Fibroblast of pulmonary artery (primary cell): Measurements from ENCODE around the gene KIAA0930.
"Not testable (repeated sequence)": the region's sequence is repeated elsewhere in the genome, so short reads cannot be mapped to it uniquely, and the experiment has no call there.

ENCODE experiments used
- DNase-seq: peaks from one replicate; pipeline ENCODE4 v3.0.0-alpha.2; 2010; ENCODE audit warnings: low read depth
- H3K4me3 ChIP-seq: replicated peaks from 2 replicates; pipeline ENCODE4 v1.5.1; 2011; ENCODE audit warnings: low read depth, mild to moderate bottlenecking, control low read depth, low read length, moderate library complexity
- CTCF ChIP-seq: IDR thresholded peaks from 2 replicates; pipeline ENCODE4 v1.5.1; 2011; ENCODE audit warnings: mild to moderate bottlenecking, control low read depth, low read length, inconsistent platforms; ENCODE audit errors: missing control alignments

The KIAA0930 gene

GRCh38 chr22:45261407-45262088 is 20.9 kb upstream of the KIAA0930 start:
- DNase-seq, result no peak
- no peak for TF ChIP-seq CTCF
- no peak overlapping the region for H3K4me3 ChIP-seq

GRCh38 chr22:45260395-45260759 is 19.7 kb upstream of the KIAA0930 start:
- DNase-seq, H3K4me3 ChIP-seq: not testable (repeated sequence)

- no peak for DNase-seq
- H3K4me3 ChIP-seq, result no peak overlapping the region
- no peak for TF ChIP-seq CTCF
These were observed 19.2 kb upstream of the KIAA0930 start for GRCh38 chr22:45259754-45260394.

GRCh38 chr22:45257941-45258340 is 17.2 kb upstream of the KIAA0930 start:
- H3K4me3 ChIP-seq, DNase-seq: not testable (repeated sequence)

- DNase-seq, result no peak
- no peak for TF ChIP-seq CTCF
- H3K4me3 ChIP-seq, result no peak overlapping the region
These were observed 14.1 kb upstream of the KIAA0930 start for GRCh38 chr22:45254789-45255278.

GRCh38 chr22:45254388-45254787 is 13.7 kb upstream of the KIAA0930 start:
- DNase-seq, result no peak
- no peak overlapping the region for H3K4me3 ChIP-seq
- no peak for TF ChIP-seq CTCF

GRCh38 chr22:45253039-45253641 is 12.4 kb upstream of the KIAA0930 start:
- no peak overlapping the region for H3K4me3 ChIP-seq
- DNase-seq, result no peak
- TF ChIP-seq CTCF, result no peak

- DNase-seq, result no peak
- H3K4me3 ChIP-seq, result no peak overlapping the region
- TF ChIP-seq CTCF, result no peak
These were observed 11.1 kb upstream of the KIAA0930 start for GRCh38 chr22:45251825-45252224.
